Prostate gland (tissue), 2 donors: ENCODE measurements around the gene DUSP22.

Source experiments
- POLR2A ChIP-seq: fragments of 450-650 bp; IDR thresholded peaks from one replicate; pipeline ENCODE4 v1.6.1; 2016; ENCODE audit warnings: antibody characterized with exemption, mild to moderate bottlenecking
- POLR2AphosphoS5 ChIP-seq: sonication (generic); formaldehyde crosslinking; IDR thresholded peaks from one replicate; pipeline ENCODE4 v1.6.1; 2017; ENCODE audit warnings: antibody characterized with exemption
- TF ChIP-seq, protein P1 (sequence below), 4 experiments: fragments of 200-600 bp in 2 of 4; fragments of 450-650 bp in 2 of 4; sonication (generic) in 2 of 4; IDR thresholded peaks; 1 replicate in 3 of 4; 2 replicates in 1 of 4; pipeline ENCODE4 v1.5.1; 2016 to 2019; ENCODE audit warnings: antibody characterized with exemption in 4 of 4, mild to moderate bottlenecking in 2 of 4, moderate library complexity in 2 of 4

DNA sequence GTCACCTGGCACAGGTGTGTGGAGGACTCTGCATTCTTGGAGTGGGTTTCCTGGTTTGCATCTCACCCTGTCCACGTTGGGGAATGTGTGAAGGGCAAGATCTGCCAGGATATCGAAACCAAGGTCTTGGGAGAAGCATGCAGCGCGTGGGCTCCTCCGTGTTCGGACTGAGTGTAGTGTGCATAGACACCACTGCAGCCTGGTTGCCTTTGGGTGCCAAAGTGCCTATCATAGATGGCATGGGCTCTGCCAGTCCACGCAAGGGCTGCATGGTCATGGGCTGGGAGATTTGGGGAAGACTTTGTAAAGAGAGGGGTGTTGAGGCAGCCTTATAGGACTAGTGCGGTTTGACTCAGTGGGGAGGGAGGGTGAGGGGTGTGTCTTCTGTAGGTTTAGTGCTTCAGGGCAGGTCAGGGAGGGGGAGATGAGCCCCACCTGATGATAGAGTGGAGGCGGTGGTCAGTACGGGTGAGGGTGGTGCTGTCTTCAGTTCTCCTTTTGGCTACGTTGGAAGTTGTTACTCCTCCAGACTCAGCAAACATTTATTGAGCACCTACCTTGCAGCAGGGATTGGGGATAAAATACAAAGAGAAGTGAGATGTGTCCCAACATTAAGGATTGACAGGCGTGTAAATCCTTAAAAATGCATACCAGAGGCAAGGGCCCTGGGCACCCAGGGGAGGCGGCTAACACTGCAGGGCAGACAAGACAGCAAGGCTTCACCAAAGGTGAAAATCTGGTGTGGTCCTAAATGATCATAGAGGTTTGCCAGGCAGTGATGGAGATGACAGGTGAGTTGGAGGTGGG is 28.3 kb downstream of the DUSP22 start:
- TF ChIP-seq POLR2A (no peak), POLR2AphosphoS5 (no peak)
- TF ChIP-seq, protein P1, sequence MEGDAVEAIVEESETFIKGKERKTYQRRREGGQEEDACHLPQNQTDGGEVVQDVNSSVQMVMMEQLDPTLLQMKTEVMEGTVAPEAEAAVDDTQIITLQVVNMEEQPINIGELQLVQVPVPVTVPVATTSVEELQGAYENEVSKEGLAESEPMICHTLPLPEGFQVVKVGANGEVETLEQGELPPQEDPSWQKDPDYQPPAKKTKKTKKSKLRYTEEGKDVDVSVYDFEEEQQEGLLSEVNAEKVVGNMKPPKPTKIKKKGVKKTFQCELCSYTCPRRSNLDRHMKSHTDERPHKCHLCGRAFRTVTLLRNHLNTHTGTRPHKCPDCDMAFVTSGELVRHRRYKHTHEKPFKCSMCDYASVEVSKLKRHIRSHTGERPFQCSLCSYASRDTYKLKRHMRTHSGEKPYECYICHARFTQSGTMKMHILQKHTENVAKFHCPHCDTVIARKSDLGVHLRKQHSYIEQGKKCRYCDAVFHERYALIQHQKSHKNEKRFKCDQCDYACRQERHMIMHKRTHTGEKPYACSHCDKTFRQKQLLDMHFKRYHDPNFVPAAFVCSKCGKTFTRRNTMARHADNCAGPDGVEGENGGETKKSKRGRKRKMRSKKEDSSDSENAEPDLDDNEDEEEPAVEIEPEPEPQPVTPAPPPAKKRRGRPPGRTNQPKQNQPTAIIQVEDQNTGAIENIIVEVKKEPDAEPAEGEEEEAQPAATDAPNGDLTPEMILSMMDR (IDR thresholded peaks at IDR 0.05) = no peak
